ENCODE results near the gene CRLF1.
"Not testable (repeated sequence)": the region's sequence is repeated elsewhere in the genome, so short reads cannot be mapped to it uniquely, and the experiment has no call there.

Gene CRLF1

GRCh38 chr19:18592732-18593131, 13.9 kb downstream of the CRLF1 start:
- DNase-seq (ENCODE audit: low read depth), result not testable (repeated sequence)

- no peak for DNase-seq (ENCODE audit: low read depth)
These were observed 14.7 kb downstream of the CRLF1 start for GRCh38 chr19:18591735-18592385.

GRCh38 chr19:18590273-18591272, 16.0 kb downstream of the CRLF1 start:
- no peak for DNase-seq (ENCODE audit: low read depth)

- peak; percentile 61 for DNase-seq (ENCODE audit: low read depth)
These were observed 17.0 kb downstream of the CRLF1 start for GRCh38 chr19:18589380-18590272.

- peak; percentile 82 for DNase-seq (ENCODE audit: low read depth)
These were observed 17.8 kb downstream of the CRLF1 start, which contains the start of gene REX1BD for GRCh38 chr19:18588611-18589379. TSS of gene REX1BD (plus strand) at chr19:18588798. CDS start at chr19:18588802, 4 bp downstream.

- no peak for DNase-seq (ENCODE audit: low read depth)
These were observed 18.5 kb downstream of the CRLF1 start for GRCh38 chr19:18587962-18588610.

GRCh38 chr19:18587561-18587960, 19.0 kb downstream of the CRLF1 start:
- no peak for DNase-seq (ENCODE audit: low read depth)

- no peak for DNase-seq (ENCODE audit: low read depth)
These were observed 20.3 kb downstream of the CRLF1 start for GRCh38 chr19:18586306-18586705.

- DNase-seq (ENCODE audit: low read depth), result no peak
These were observed 26.3 kb downstream of the CRLF1 start for GRCh38 chr19:18580311-18580710.

- no peak for DNase-seq (ENCODE audit: low read depth)
These were observed 29.2 kb downstream of the CRLF1 start for GRCh38 chr19:18577365-18577914.

- no peak for DNase-seq (ENCODE audit: low read depth)
These were observed 30.2 kb downstream of the CRLF1 start for GRCh38 chr19:18576383-18576782.

GRCh38 chr19:18574691-18575291, 31.8 kb downstream of the CRLF1 start:
- no peak for DNase-seq (ENCODE audit: low read depth)

- DNase-seq (ENCODE audit: low read depth), result peak; percentile 99
These were observed 34.8 kb downstream of the CRLF1 start, which contains the start of gene UBA52 for GRCh38 chr19:18571564-18572344. TSS of gene UBA52 (plus strand) at chr19:18571857. CDS start at chr19:18573301, 1,444 bp downstream.

- no peak for DNase-seq (ENCODE audit: low read depth)
These were observed 38.2 kb downstream of the CRLF1 start for GRCh38 chr19:18568367-18568766.

GRCh38 chr19:18566953-18567352, 39.6 kb downstream of the CRLF1 start:
- DNase-seq (ENCODE audit: low read depth), result no peak

GRCh38 chr19:18562086-18562485, 44.5 kb downstream of the CRLF1 start:
- no peak for DNase-seq (ENCODE audit: low read depth)

GRCh38 chr19:18559685-18560084, 46.9 kb downstream of the CRLF1 start:
- no peak for DNase-seq (ENCODE audit: low read depth)

- no peak for DNase-seq (ENCODE audit: low read depth)
These were observed 48.0 kb downstream of the CRLF1 start for GRCh38 chr19:18558604-18559003.

- no peak for DNase-seq (ENCODE audit: low read depth)
These were observed 48.4 kb downstream of the CRLF1 start for GRCh38 chr19:18558202-18558555.
